Endothelial cell of umbilical vein (primary cell): ENCODE results near the gene FAM114A2. TPM values are rescaled to one million over a fixed set of nuclear protein-coding genes. Genes with fewer than 3 reads are reported as not detected.

Source experiments
- BruUV-seq: library from RNA; stranded (reverse); fragments of 400-500 nt; replicated peaks from 2 replicates; lab custom pipeline; 2021; lab: Mats Ljungman, UMichigan
- CTCF ChIA-PET: fragments of 300-600, 350-600 bp; sonication (Branson Sonifier 250); formaldehyde crosslinking; loops from one replicate; lab custom pipeline; 2021; ENCODE audit warnings: antibody characterized with exemption, inconsistent platforms; lab: Charles Lee
- POLR2A ChIA-PET: fragments of 300-600, 350-600 bp; sonication (Branson Sonifier 250); formaldehyde crosslinking; loops from one replicate; lab custom pipeline; 2021; ENCODE audit warnings: antibody characterized with exemption, inconsistent platforms; lab: Charles Lee
- DNase-seq: peaks from one replicate; pipeline ENCODE4 v3.0.0-alpha.2; 2011; ENCODE audit warnings: low read depth, low spot score
- FAIRE-seq: peaks from 2 replicates; lab custom pipeline; 2011; peaks lifted over from hg19 to GRCh38; lab: Jason Lieb, UNC
- H2AFZ ChIP-seq: 2 replicates; pipeline ENCODE4 v1.6.0; 2012; ENCODE audit warnings: low read depth, low read length, control low read depth, inconsistent platforms
- H3K27ac ChIP-seq: 2 replicates; pipeline ENCODE4 v1.5.1; 2011; ENCODE audit warnings: low read depth, mild to moderate bottlenecking, control low read depth, low read length, moderate library complexity; ENCODE audit not compliant: insufficient read depth
- H3K27me3 ChIP-seq, 2 experiments: 2 replicates each; pipeline versions ENCODE4 v1.6.0 to v1.6.1; 2011; ENCODE audit warnings: low read length in 2 of 2, mixed read lengths in 1 of 2; ENCODE audit not compliant: control insufficient read depth in 2 of 2, insufficient read depth in 2 of 2
- H3K36me3 ChIP-seq, 2 experiments: 2 replicates in 1 of 2; 3 replicates in 1 of 2; pipeline ENCODE4 v1.5.1; 2011; ENCODE audit warnings: low read length in 2 of 2, mild to moderate bottlenecking in 1 of 2, moderate library complexity in 1 of 2; ENCODE audit not compliant: control insufficient read depth in 2 of 2, insufficient read depth in 2 of 2; ENCODE audit errors: extremely low read depth in 1 of 2
- H3K4me1 ChIP-seq: 3 replicates; pipeline ENCODE4 v1.5.1; 2011; ENCODE audit warnings: mild to moderate bottlenecking, low read length; ENCODE audit not compliant: control insufficient read depth, insufficient read depth; ENCODE audit errors: extremely low read depth
- H3K4me2 ChIP-seq: 2 replicates; pipeline ENCODE4 v1.6.1; 2011; ENCODE audit warnings: low read length, control low read depth, mixed read lengths; ENCODE audit not compliant: insufficient read depth
- H3K4me3 ChIP-seq, 3 experiments: fragments of 200-600 bp in 1 of 3; sonication (generic), shearing (Covaris generic) in 1 of 3; replicated peaks in 1 of 3; 2 replicates each; pipeline ENCODE4 v1.5.1; 2011 to 2016; ENCODE audit warnings: control low read depth in 3 of 3, low read length in 3 of 3, mild to moderate bottlenecking in 2 of 3, inconsistent platforms in 1 of 3, low read depth in 1 of 3, moderate library complexity in 1 of 3; ENCODE audit not compliant: insufficient read depth in 1 of 3
- H3K79me2 ChIP-seq: 2 replicates; pipeline ENCODE4 v1.6.0; 2012; ENCODE audit warnings: low read length, inconsistent platforms; ENCODE audit not compliant: control insufficient read depth, insufficient read depth
- H3K9ac ChIP-seq: replicated peaks from 2 replicates; pipeline ENCODE3; 2011; ENCODE audit warnings: low read length, control low read depth; ENCODE audit not compliant: insufficient read depth; ENCODE audit errors: extremely low read depth
- H3K9me1 ChIP-seq: replicated peaks from 3 replicates; pipeline ENCODE4 v1.6.0; 2011; ENCODE audit warnings: mild to moderate bottlenecking, low read length; ENCODE audit not compliant: control insufficient read depth, insufficient read depth; ENCODE audit errors: extremely low read depth
- H3K9me3 ChIP-seq: replicated peaks from 2 replicates; pipeline ENCODE4 v1.5.1; 2012; ENCODE audit warnings: low read length, inconsistent platforms; ENCODE audit not compliant: control insufficient read depth, insufficient read depth
- H4K20me1 ChIP-seq: replicated peaks from 2 replicates; pipeline ENCODE3; 2011; ENCODE audit warnings: mild to moderate bottlenecking, low read length; ENCODE audit not compliant: control insufficient read depth, insufficient read depth; ENCODE audit errors: extremely low read depth
- EZH2 ChIP-seq: IDR thresholded peaks from 2 replicates; pipeline ENCODE4 v1.6.1; 2012; ENCODE audit warnings: borderline replicate concordance, low read depth, mild to moderate bottlenecking, moderate library complexity, low read length, inconsistent platforms; ENCODE audit not compliant: severe bottlenecking
- FOS ChIP-seq: IDR thresholded peaks from 2 replicates; pipeline ENCODE4 v1.6.1; 2011; ENCODE audit warnings: mild to moderate bottlenecking, low read length, moderate library complexity, borderline replicate concordance; ENCODE audit not compliant: insufficient read depth
- GATA2 ChIP-seq: IDR thresholded peaks from 2 replicates; pipeline ENCODE4 v1.7.0; 2011; ENCODE audit warnings: low read depth, mild to moderate bottlenecking, moderate library complexity, mixed read lengths, low read length; ENCODE audit not compliant: insufficient read length, insufficient read depth
- JUN ChIP-seq: IDR thresholded peaks from 2 replicates; pipeline ENCODE4 v1.6.1; 2011; ENCODE audit warnings: borderline replicate concordance, low read depth; ENCODE audit not compliant: insufficient read length, insufficient read depth
- MYC ChIP-seq: IDR thresholded peaks from one replicate; pipeline ENCODE4 v1.6.1; 2011; ENCODE audit warnings: mild to moderate bottlenecking, low read depth, low read length
- POLR2AphosphoS5 ChIP-seq: IDR thresholded peaks from 2 replicates; pipeline ENCODE4 v1.6.1; 2012; ENCODE audit warnings: low read depth, mild to moderate bottlenecking, control low read depth, low read length, moderate library complexity; ENCODE audit not compliant: insufficient read depth
- dilution Hi-C: fragments of 300-500 bp; cut with MboI; formaldehyde crosslinking; loops from one replicate; pipeline ENCODE4 v1.15.0; 2019; ENCODE audit warnings: low sequenced_read_pairs; ENCODE audit not compliant: extremely low pct_ligation_motif_present
- intact Hi-C: fragments of 100-400 bp; cut with micrococcal nuclease; formaldehyde crosslinking; loops from one replicate; pipeline ENCODE4 v1.10.0; 2022
- polyA plus RNA-seq, 4 experiments: library from polyadenylated mRNA; depleted of rRNA in 3 of 4; stranded (reverse) in 3 of 4; unstranded in 1 of 4; fragments of >200 nt; gene quantifications; 2 replicates each; pipeline versions ENCODE4 v1.2.1 to v1.2.3, GENCODE V29; 2011 to 2012; ENCODE audit warnings: missing spikeins in 1 of 4
- total RNA-seq: library from RNA; stranded (reverse); gene quantifications from 2 replicates; pipeline ENCODE4 v1.2.3, GENCODE V29; 2021
- TF ChIP-seq, protein P1 (sequence below), 2 donors: IDR thresholded peaks; 1 replicate in 1 of 2; 2 replicates in 1 of 2; pipeline ENCODE4 v1.5.1; 2011; ENCODE audit warnings: low read length in 2 of 2, mild to moderate bottlenecking in 2 of 2, moderate library complexity in 2 of 2, control low read depth in 1 of 2, inconsistent platforms in 1 of 2, low read depth in 1 of 2; ENCODE audit not compliant: insufficient read depth in 1 of 2; ENCODE audit errors: extremely low read depth in 1 of 2

Gene FAM114A2
- total and polyA plus RNA-seq, 2 donors (not counting 3 experiments of a cell fraction or from before 2014, with no cell fraction given), result 9.6 to 31.3 TPM

DNA sequence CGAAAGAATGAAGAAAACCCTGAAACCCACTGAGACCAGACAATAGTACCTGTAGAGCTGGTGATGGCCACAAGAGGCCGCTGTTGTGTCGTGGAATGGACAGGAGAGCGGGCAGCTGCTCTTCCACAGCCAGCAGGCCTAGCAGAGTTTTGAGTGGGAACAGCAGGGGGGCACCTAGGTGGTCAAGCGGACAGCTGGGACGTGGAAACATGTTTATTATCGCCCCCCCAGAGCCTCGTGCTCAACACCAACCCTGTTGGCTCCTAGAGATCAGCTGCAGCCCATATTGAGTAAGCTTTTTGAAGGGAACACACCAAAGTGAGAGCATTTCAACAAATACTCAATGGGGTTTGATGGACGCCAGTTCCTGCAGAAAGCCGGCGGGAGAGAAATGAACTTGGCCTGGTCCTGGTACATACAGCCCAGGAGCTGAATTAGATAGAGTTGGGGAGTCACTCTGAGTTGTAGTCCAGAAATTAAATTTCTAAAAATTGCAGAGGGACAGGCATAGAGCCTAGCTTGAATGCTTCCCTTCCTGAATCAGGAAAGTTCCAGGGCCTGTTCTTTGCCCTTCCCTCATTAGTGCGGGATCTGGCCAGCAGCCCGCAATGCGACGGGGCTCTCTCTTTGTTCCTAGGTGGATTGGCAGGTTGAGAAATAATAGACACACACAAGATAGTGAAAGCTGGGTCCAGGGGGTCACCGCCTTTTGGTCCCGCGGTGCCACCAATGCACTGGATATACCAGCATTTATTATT, 33.9 kb upstream of the FAM114A2 start:
- CTCF ChIA-PET, result interaction anchor here (0.6 to 8.4 kb wide), 71 partner anchors 9 to 567 kb away, joined by 3 to 175 read pairs (median 5); partner anchors contain the start of genes FAM114A2, GALNT10 and MFAP3

More for the DNA sequence above, 33.9 kb upstream of the FAM114A2 start:
- H3K9ac ChIP-seq, result no peak overlapping the region
- no peak overlapping the region for H3K4me3 ChIP-seq
- H3K4me1 ChIP-seq, result no peaks in the 10 kb centered on the region
- dilution Hi-C loops, result no loop called here
- no peaks in the 10 kb centered on the region for H3K79me2 ChIP-seq
- no TSS peak for BruUV-seq
- FAIRE-seq, result peak; percentile 92
- H3K9me3 ChIP-seq, result no peaks in the 10 kb centered on the region
- TF ChIP-seq JUN (no peak), MYC (no peak), EZH2 (no peak), FOS (no peak), POLR2AphosphoS5 (no peak), GATA2 (no peak)
- TF ChIP-seq, protein P1, sequence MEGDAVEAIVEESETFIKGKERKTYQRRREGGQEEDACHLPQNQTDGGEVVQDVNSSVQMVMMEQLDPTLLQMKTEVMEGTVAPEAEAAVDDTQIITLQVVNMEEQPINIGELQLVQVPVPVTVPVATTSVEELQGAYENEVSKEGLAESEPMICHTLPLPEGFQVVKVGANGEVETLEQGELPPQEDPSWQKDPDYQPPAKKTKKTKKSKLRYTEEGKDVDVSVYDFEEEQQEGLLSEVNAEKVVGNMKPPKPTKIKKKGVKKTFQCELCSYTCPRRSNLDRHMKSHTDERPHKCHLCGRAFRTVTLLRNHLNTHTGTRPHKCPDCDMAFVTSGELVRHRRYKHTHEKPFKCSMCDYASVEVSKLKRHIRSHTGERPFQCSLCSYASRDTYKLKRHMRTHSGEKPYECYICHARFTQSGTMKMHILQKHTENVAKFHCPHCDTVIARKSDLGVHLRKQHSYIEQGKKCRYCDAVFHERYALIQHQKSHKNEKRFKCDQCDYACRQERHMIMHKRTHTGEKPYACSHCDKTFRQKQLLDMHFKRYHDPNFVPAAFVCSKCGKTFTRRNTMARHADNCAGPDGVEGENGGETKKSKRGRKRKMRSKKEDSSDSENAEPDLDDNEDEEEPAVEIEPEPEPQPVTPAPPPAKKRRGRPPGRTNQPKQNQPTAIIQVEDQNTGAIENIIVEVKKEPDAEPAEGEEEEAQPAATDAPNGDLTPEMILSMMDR (IDR thresholded peaks at IDR 0.05; ENCODE audit: extremely low read depth in 1 of 2, insufficient read depth in 1 of 2, low read depth in 1 of 2, low read length in 2 of 2), result peak; percentile 84 to 92
- no peak overlapping the region for H3K27ac ChIP-seq
- peak overlapping the region; percentile 33 for H2AFZ ChIP-seq
- no peaks in the 10 kb centered on the region for H4K20me1 ChIP-seq
- POLR2A ChIA-PET, result interaction anchor here (1.6 kb wide), 1 partner anchor 332 kb away, joined by 4 read pairs; no protein-coding TSS in a partner anchor
- peaks cover 0 to 1% of the 10 kb centered on the region in 2 experiments for H3K27me3 ChIP-seq
- H3K36me3 ChIP-seq, result no peaks in the 10 kb centered on the region
- peak; percentile 82 for DNase-seq
- no peak overlapping the region for H3K4me2 ChIP-seq
- no peaks in the 10 kb centered on the region for H3K9me1 ChIP-seq
- intact Hi-C loops, result loop anchor here (1.0 to 2.0 kb wide), 10 partner anchors 98 to 568 kb away; partner anchors contain the start of gene SAP30L
